ENCODE results near the gene PROSER2.

Gene PROSER2

GRCh38 chr10:11823122-11823988 lies at the start of gene PROSER2:
TSS of gene PROSER2 (plus strand) at chr10:11823356. CDS start at chr10:11852078, 28,722 bp downstream.
- DNase-seq (ENCODE audit: insufficient read length, low spot score), result peak; percentile 44
- FAIRE-seq, result no peak

- FAIRE-seq, result no peak
- no peak for DNase-seq (ENCODE audit: insufficient read length, low spot score)
These were observed 49.3 kb upstream of the PROSER2 start for GRCh38 chr10:11773761-11774441.

GRCh38 chr10:11775412-11775811 lies 47.7 kb upstream of the PROSER2 start:
- DNase-seq (ENCODE audit: insufficient read length, low spot score) (no peak), FAIRE-seq (no peak)

GRCh38 chr10:11776080-11776479 lies 47.1 kb upstream of the PROSER2 start:
- FAIRE-seq (no peak), DNase-seq (ENCODE audit: insufficient read length, low spot score) (no peak)

- DNase-seq (ENCODE audit: insufficient read length, low spot score) (no peak), FAIRE-seq (no peak)
These were observed 42.0 kb upstream of the PROSER2 start for GRCh38 chr10:11781114-11781513.

DNA sequence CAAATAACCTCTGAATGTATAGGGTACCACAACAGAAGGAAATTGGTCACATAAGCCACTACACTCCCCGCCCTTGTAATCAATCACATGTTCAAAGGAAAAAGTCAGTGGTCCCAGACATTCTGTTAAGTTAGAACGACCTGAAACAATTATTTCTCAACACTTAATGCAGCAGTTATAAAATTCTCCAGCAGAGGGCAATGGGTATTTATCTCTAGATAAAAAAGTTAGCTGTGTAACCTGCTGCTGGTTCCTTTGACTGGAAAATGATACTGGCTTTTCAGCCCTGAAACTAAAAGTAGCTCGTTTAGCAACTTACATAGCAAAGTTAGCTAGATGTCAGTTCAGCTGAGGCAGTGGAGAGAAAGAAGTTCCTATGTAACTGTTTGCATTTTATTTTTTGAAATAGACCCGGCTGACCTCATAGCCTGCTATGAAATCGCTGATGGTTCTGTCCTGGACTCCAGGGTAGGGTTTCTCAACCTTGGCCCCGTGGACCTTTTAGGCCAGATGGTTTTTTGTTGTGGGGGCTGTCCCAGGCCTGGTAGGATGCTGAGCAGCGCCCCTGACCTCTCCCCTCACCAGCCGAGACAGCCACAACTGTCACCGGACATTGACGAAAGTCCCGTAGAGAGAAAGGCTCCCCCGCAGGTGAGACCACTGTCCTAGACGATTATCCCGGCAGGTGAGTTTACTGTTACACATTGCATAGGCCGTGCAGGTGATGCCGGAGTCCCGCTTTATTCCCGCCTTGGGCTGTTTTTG lies 40.2 kb upstream of the PROSER2 start:
- FAIRE-seq, result peak; percentile 91
- DNase-seq (ENCODE audit: insufficient read length, low spot score), result peak; percentile 64

GRCh38 chr10:11783558-11783865 lies 39.6 kb upstream of the PROSER2 start:
- DNase-seq (ENCODE audit: insufficient read length, low spot score) (no peak), FAIRE-seq (no peak)

DNA sequence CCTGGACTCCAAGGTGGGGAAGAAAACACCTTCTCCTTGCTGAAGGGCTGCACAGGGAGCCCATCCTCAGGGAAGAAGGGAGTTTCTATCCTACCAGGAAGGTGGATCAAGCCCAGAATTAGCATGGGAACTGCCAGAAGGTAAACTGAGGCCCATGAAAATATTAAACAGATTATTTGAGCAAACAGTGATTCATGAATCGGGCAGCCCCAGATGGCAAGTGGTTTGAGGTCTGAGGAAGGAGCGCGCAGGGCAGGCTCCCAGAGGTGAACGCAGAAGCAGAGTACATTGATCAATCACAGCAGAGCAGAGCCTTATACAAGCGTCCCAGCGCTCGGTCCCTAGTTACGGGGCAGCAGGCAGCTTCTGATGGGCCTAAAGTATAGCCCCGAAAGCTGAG lies 35.8 kb upstream of the PROSER2 start:
- no peak for DNase-seq (ENCODE audit: insufficient read length, low spot score)
- no peak for FAIRE-seq

DNA sequence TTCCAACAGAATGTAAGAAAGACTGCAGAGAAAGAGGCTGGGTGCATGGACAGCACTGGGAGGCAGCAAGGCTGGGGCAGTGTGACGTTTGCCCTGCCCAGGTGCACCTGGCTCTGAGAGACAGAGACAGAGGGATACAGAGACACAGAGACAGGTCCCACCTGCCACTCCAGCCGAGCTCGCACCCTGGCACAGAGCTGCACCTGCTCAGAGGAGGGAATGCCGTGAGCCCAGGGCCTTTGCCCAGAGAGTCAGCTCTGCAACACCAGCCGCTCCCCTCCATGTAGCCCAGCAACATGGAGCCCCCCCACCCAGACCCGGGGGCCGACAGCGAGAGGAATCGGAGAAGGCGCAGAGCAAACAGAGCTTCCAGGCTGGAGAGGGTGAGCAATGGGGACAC lies 35.3 kb upstream of the PROSER2 start:
- DNase-seq (ENCODE audit: insufficient read length, low spot score) (no peak), FAIRE-seq (no peak)

DNA sequence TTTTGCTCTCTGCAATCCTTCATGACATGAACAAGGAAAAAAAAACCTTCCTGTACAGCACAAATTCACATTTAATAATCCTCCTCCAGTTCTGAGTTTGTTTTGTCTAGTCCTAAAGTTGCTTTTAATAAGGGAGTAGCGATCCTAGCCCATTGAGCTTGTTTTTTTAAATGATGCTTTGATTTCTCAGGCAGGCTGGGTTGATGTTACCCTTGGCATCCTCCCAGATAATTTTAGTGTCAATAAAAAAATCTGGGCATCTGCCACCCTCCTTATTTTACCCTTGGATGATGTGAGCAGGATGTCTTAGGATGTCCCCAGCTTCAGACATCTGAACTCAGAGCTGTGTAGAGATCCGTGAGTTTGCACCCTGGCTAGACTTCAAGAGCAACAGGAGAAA lies 33.9 kb upstream of the PROSER2 start:
- DNase-seq (ENCODE audit: insufficient read length, low spot score), result no peak
- no peak for FAIRE-seq

DNA sequence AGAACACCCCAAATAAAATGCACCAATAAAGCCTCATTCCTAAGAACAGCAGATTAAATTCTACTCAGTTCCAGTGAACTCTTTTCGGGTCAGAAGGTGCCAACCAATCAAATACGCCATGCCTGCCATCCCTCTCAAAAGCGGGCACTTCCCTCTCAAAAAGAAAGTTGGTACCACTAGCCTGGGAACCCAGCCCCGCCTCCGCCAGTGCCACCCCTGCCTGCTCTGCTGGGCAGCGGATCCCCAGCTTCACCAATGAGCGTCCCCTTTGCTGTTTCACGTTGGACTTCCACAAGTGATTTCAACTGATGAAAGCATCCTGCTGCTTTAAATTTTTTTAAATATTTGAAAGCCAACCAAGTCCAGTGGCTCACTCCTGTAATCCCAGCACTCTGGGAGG lies 33.2 kb upstream of the PROSER2 start:
- no peak for FAIRE-seq
- no peak for DNase-seq (ENCODE audit: insufficient read length, low spot score)

- DNase-seq (ENCODE audit: insufficient read length, low spot score) (no peak), FAIRE-seq (no peak)
These were observed 29.2 kb upstream of the PROSER2 start for GRCh38 chr10:11793762-11794479.

- no peak for FAIRE-seq
- no peak for DNase-seq (ENCODE audit: insufficient read length, low spot score)
These were observed 28.6 kb upstream of the PROSER2 start for GRCh38 chr10:11794566-11794965.

DNA sequence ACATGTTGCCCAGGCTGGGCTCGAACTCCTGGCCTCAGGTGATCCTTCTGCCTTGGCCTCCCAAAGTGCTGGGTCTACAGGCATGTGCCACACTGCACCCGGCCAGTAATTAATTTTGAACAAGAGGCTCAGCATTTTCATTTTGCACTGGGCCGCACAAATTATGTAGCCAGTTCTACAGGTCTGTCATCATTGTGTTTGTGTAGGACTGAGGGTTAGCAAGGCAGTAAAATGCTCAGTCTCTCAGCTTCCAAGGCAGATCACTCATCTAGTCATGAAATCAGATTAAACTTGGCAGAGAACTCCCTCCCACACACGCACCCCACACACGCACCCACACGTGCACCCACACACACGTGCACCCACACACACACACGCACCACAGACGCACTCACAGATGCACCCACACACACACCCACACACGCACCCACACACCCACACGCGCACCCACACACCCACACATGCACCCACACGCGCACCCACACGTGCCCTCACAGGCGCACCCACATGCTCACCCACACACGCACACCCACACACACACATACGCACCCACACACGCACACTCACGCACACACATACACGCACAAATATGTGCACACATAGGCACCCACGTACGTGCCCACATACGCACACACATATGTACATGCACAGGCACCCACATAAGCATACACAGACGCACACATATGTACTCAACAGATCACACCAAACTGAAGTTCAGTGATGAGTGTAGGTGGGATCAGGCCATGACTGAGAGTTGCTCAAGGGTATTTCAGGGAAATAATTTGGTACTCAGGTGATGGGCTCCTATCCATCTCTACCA lies 27.8 kb upstream of the PROSER2 start:
- no peak for FAIRE-seq

GRCh38 chr10:11796474-11796873 lies 26.7 kb upstream of the PROSER2 start:
- FAIRE-seq (no peak), DNase-seq (ENCODE audit: insufficient read length, low spot score) (no peak)

More for the DNA sequence above, 27.8 kb upstream of the PROSER2 start:
- DNase-seq (ENCODE audit: insufficient read length, low spot score), result no peak

- no peak for DNase-seq (ENCODE audit: insufficient read length, low spot score)
- no peak for FAIRE-seq
These were observed 25.9 kb upstream of the PROSER2 start for GRCh38 chr10:11797281-11797680.

- FAIRE-seq (no peak), DNase-seq (ENCODE audit: insufficient read length, low spot score) (no peak)
These were observed 25.1 kb upstream of the PROSER2 start for GRCh38 chr10:11797847-11798633.

- DNase-seq (ENCODE audit: insufficient read length, low spot score) (peak; percentile 35), FAIRE-seq (no peak)
These were observed 24.1 kb upstream of the PROSER2 start for GRCh38 chr10:11798845-11799735.
